Progenitor cell of endocrine pancreas (in vitro differentiated cells): ENCODE measurements around the gene KCP. TPM values are rescaled to one million over a fixed set of nuclear protein-coding genes. Genes with fewer than 3 reads are reported as not detected.

ENCODE experiments used
- DNase-seq: peaks from one replicate; pipeline ENCODE4 v3.0.0; 2021; ENCODE audit warnings: low spot score; ENCODE audit not compliant: unreplicated experiment
- H3K27ac Mint-ChIP-seq: 2 replicates; pipeline ENCODE4 v1.8.0; 2021; ENCODE audit warnings: mild to moderate bottlenecking, moderate library complexity, mixed read lengths
- H3K27me3 Mint-ChIP-seq: 2 replicates; pipeline ENCODE4 v1.8.0; 2021; ENCODE audit warnings: mixed read lengths
- H3K36me3 Mint-ChIP-seq: 2 replicates; pipeline ENCODE4 v1.8.0; 2022; ENCODE audit warnings: mixed read lengths; ENCODE audit not compliant: insufficient read depth
- H3K4me1 Mint-ChIP-seq: 2 replicates; pipeline ENCODE4 v1.8.0; 2021; ENCODE audit warnings: low read depth, mixed read lengths
- H3K4me3 Mint-ChIP-seq: 2 replicates; pipeline ENCODE4 v1.8.0; 2021; ENCODE audit warnings: low read depth, mild to moderate bottlenecking, moderate library complexity, mixed read lengths
- H3K9me3 Mint-ChIP-seq: 2 replicates; pipeline ENCODE4 v1.8.0; 2021; ENCODE audit warnings: low read depth, mixed read lengths
- total RNA-seq: library from RNA; stranded (reverse); gene quantifications from 2 replicates; pipeline ENCODE4 v1.2.1, GENCODE V29; 2021
- TF ChIP-seq, protein P1 (sequence below): fragments of 200-600 bp; sonication (generic); IDR thresholded peaks from one replicate; pipeline ENCODE4 v1.5.0; 2021; ENCODE audit warnings: antibody characterized with exemption, mild to moderate bottlenecking; ENCODE audit not compliant: unreplicated experiment

The KCP gene
- total RNA-seq, 1 donor from 2014 or later: 8.5 TPM

DNA sequence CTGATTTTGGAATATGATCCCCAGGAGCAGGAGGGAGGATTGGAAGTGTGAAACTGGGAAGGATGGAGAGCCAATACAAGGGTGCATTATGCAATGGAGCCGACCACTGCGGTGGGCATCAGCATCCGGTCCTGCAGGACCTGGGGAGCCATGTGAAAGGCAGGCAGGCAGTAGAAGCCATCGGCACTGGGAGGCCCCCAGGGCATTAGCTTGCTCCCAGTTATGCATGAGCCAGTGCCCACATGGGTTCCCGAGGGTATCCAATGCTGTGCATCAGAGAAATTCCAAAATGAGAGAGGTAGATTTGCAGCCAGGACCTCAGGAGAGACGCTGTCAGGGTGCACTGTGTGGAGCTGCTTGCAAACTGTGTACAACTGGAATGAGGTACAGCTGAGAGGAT, 8.7 kb upstream of the KCP start:
- no peak for DNase-seq
- Mint-ChIP-seq H3K27me3 (peaks cover 62% of the 10 kb centered on the region), H3K4me1 (peaks cover 7% of the 10 kb centered on the region), H3K9me3 (no peaks in the 10 kb centered on the region), H3K27ac (no peak overlapping the region), H3K36me3 (no peaks in the 10 kb centered on the region), H3K4me3 (no peak overlapping the region)
- TF ChIP-seq, protein P1, sequence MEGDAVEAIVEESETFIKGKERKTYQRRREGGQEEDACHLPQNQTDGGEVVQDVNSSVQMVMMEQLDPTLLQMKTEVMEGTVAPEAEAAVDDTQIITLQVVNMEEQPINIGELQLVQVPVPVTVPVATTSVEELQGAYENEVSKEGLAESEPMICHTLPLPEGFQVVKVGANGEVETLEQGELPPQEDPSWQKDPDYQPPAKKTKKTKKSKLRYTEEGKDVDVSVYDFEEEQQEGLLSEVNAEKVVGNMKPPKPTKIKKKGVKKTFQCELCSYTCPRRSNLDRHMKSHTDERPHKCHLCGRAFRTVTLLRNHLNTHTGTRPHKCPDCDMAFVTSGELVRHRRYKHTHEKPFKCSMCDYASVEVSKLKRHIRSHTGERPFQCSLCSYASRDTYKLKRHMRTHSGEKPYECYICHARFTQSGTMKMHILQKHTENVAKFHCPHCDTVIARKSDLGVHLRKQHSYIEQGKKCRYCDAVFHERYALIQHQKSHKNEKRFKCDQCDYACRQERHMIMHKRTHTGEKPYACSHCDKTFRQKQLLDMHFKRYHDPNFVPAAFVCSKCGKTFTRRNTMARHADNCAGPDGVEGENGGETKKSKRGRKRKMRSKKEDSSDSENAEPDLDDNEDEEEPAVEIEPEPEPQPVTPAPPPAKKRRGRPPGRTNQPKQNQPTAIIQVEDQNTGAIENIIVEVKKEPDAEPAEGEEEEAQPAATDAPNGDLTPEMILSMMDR: no peak

DNA sequence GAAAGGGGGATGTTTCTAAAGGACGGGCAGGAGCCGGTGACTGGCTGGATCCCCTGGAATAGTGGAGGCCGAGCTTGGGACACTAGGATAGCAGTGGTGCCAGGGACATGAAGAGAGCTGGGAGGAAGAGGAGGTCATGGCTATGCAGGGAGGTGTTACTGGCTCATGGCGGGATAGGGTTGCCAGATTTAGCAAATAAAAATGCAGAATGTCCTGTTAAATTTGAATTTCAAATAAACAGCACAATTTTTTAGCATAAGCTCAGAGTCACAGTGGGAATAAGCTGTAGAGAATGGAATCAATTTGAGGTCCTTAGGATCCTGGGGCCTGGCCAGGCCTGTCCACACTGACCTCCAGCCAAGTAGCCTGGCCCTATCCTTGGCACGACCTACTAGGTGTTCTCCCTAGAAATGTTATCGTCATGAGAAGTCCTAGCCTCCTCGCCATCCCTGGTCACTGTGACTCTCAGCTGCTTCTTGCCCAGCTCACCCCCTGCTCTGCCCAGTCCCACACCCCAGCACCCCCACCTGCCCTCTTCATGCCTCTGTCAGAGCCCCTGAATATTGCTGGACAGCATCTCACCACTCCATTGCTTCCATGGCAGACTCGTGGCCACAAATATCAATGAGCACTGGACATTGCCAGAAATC, 7.6 kb upstream of the KCP start:
- TF ChIP-seq, protein P1: no peak
- peaks cover 60% of the 10 kb centered on the region for H3K27me3 Mint-ChIP-seq
- no peaks in the 10 kb centered on the region for H3K9me3 Mint-ChIP-seq
- H3K36me3 Mint-ChIP-seq: no peaks in the 10 kb centered on the region
- peaks cover 7% of the 10 kb centered on the region for H3K4me1 Mint-ChIP-seq
- no peak overlapping the region for H3K4me3 Mint-ChIP-seq
- no peak overlapping the region for H3K27ac Mint-ChIP-seq
- no peak for DNase-seq

DNA sequence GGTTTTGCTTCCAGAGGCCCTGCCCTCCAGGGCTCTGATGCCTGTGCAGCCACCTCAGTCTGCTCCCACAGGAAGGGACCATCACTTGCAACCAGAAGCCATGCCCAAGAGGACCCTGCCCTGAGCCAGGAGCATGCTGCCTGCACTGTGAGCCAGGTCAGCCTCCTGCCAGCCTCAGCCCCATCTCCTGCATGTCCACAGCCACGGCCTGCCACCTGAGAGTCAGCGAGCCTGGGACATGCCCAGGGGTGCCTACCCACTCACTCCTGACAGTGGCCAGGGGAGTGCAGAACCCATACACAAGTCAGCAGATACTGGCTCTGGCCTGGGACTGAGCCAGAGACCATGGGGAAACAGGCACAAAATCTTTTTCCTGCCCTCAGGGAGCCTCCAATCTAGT, 6.6 kb upstream of the KCP start:
- Mint-ChIP-seq H3K4me3 (no peak overlapping the region), H3K27ac (no peak overlapping the region), H3K4me1 (peaks cover 7% of the 10 kb centered on the region), H3K9me3 (no peaks in the 10 kb centered on the region), H3K27me3 (peaks cover 62% of the 10 kb centered on the region), H3K36me3 (no peaks in the 10 kb centered on the region)
- DNase-seq: no peak
- TF ChIP-seq, protein P1: no peak

DNA sequence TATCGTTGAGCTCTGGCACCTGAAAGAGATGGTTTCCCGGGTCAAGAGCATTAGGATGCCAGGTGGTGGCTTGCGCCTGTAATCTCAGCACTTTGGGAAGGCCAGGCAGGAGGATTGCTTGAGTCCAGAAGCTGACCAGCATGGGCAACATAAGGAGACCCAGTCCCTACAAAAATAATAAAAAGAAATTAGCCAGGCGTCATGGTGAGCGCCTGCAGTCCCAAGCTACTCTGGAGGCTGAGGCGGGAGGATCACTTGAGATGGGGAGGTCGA, 6.1 kb upstream of the KCP start:
- peaks cover 65% of the 10 kb centered on the region for H3K27me3 Mint-ChIP-seq
- H3K4me3 Mint-ChIP-seq: no peak overlapping the region

DNA sequence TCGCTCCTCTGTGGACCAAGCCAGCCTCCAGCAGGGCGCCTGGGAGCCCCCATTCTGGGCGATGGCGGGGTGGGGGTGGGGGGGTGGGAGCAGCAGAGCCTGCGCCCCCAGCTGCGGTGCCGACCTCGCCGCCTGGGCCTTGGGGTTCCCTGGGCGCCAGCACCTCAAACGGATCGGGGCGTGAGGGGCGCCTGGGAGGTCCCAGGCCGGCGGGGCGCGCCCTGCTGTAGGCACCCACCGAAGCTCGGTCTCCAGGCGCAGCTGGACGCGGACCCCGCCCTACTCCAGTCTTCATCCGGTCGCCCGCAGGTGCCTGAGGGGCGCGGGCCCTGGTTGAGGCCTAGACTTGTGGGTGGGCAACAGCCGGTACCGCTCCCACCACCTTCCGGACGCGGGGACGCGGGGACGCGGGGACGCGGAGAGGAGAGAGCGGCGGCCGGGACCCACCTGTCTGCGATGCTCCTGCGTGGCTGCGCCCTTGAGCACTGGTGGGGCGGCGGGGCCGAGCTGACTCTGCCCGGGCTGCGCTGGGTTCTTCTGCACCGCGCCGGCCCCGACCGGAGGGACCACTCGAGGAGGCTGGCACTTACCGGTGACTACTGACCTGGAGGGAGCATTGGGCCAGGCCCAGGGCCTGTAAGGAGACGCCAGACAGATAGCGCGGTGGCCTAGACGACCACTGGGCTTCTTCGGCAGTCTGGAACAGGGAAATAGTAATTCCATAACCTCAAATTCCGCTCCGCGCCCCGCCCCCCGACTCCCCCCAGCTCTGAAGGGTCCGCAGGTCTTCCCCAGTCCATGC, 5.5 kb upstream of the KCP start:
- Mint-ChIP-seq H3K27me3 (peaks cover 67% of the 10 kb centered on the region), H3K36me3 (no peaks in the 10 kb centered on the region)

More for the DNA sequence above, 6.1 kb upstream of the KCP start:
- Mint-ChIP-seq H3K36me3 (no peaks in the 10 kb centered on the region), H3K9me3 (no peaks in the 10 kb centered on the region), H3K27ac (no peak overlapping the region), H3K4me1 (peaks cover 7% of the 10 kb centered on the region)
- TF ChIP-seq, protein P1: no peak
- DNase-seq: no peak

More for the DNA sequence above, 5.5 kb upstream of the KCP start:
- no peak for DNase-seq
- no peak overlapping the region for H3K4me3 Mint-ChIP-seq
- H3K27ac Mint-ChIP-seq: no peak overlapping the region
- H3K4me1 Mint-ChIP-seq: peaks cover 9% of the 10 kb centered on the region
- no peaks in the 10 kb centered on the region for H3K9me3 Mint-ChIP-seq
- TF ChIP-seq, protein P1: no peak
